ENCODE data around the gene PLEKHJ1.
A peak's percentile ranks its signal among the peaks of the same experiment; 100 is the strongest.

The PLEKHJ1 gene

DNA sequence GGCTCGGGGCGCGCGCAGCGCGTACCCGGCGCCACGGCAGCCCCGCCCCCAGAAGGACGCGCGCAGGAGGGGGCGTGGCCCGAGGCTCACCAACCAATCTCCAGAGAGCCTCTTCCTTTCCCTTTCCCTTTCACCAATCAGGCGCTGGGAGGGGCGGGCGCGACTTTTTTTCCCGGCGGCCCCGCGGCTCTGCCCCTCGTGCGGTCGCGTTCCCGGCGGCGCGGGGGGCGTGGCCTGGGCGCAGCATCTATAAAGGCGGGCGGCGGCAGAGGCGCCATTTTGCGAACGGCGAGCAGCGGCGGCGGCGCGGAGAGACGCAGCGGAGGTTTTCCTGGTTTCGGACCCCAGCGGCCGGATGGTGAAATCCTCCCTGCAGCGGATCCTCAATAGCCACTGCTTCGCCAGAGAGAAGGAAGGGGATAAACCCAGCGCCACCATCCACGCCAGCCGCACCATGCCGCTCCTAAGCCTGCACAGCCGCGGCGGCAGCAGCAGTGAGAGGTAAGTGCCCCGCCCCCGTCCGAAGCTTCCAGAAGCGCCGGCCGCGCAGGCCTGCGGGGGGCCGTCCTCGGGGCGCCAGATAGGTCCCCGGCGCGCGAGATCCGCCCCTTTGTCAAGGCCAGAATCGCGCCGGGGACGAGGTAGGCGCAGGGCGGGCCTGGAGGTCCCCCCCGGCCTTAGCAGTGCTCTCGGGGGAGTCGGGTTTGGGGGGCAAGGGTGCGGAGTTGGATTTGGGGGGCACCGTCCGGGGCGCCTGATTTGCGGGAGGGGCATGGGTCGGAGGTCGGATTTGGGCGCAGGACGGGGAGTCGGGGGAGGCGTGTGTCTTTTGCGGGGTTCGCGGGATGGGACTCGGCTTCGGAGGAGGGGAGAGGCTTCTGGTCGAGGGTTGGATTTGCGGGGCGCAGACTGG lies 33.4 kb upstream of the PLEKHJ1 start:
- DNase-seq, result peak; percentile 98

DNA sequence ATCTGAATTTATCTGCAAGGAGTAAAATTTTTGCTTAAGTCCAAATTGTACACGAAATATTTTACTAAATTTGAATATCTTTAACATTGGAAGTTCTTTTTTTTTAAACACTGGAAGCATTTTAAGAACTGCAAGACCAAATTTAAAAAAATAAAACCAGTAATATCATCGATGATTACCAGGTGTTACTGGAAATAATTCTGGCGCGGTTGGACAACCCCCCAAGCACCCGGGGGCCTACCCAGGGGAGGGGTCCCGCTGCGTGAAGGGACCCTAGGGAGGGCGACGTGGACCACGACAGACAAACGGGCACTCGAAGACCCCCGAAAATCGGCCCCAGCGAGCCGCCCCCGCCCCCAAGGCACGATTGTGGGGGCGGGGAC lies 32.7 kb upstream of the PLEKHJ1 start:
- no peak for DNase-seq

DNA sequence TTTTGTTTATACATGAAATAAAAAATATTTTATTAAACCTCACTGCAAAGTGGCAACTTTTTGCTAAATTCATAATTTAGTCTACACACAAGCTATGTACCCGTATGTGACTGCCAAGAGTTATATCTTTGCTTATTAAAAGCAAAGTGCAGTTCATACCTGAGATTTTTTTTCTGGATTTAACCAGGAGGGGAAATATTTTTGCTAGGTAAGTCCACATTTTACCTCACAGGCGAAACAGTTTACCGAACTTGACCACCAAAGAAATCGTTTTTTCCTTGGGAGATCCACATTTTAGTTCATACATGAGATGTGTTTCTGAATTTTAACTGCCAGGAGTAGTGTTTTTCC lies 32.3 kb upstream of the PLEKHJ1 start:
- DNase-seq, result no peak

DNA sequence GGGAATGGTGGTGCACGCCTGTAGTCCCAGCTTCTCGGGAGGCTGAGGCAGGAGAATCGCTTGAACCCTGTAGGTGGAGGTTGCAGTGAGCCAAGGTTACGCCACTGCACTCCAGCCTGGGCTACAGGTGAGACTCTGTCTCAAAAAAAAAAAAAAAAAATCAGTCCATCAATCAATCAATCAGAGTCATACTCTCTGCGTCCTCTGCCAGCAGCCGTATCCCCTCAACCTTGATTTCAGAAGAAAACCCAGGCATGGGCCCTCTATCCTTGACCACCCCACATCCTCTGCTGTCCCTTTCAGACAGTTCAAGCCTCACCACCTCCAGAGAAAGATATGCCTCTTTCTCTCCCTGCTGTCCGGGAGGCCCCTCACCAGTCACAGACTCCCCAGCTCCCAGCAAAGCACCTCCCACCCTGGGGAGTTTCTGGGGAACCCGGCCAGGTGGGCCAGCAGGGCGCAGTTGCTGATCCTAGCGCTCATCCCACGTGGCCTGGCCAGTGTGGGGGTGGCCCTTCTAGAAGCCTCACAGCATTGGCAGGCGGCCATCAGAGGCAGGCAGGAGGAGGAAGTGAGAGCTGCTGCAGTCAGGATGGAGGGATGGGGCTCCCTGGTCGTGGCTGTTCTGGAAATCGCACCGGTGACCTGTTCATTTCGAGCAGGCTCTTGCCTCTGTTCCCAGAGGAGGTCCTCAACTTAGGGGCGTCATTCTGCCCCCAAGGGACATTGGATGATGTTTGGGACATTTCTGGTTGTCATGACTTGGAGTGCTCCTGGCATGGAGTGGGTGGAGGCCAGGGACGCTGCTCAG lies 30.3 kb upstream of the PLEKHJ1 start:
- peak; percentile 61 for DNase-seq

DNA sequence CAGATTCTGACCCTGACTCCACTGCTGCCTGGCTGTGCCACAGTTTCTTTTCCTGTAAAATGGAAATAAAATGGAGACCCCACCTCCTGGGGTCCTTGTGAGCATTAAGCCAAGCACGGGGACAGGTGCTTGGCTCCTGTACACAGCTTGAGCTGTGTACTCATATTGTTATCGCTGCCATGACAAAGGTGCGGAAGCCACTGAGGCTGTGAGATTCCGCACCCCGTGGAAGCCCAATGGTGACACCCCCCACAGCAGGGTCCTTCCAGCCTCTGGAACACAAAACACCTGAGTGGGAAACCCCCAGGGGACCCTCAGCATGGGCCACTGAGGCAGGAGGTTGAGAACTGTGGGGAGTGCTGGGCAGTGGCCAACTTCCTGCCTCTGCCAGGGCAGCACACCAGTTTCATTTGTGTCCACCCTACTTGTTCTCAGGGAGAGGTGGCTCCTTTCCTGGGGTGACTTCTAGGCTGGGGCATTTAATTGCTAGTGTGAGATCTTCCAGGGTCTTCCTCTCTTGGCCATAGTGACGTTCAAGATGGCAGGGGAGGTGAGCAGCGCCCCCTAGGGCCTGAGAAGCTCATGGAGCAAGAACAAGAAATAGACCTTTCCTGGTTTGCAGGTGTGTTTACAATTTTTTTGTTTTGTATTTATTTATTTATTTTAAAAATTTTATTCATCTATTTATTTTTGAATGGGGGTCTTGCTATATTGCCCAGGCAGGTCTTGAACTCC lies 25.5 kb upstream of the PLEKHJ1 start:
- peak; percentile 42 for DNase-seq

DNA sequence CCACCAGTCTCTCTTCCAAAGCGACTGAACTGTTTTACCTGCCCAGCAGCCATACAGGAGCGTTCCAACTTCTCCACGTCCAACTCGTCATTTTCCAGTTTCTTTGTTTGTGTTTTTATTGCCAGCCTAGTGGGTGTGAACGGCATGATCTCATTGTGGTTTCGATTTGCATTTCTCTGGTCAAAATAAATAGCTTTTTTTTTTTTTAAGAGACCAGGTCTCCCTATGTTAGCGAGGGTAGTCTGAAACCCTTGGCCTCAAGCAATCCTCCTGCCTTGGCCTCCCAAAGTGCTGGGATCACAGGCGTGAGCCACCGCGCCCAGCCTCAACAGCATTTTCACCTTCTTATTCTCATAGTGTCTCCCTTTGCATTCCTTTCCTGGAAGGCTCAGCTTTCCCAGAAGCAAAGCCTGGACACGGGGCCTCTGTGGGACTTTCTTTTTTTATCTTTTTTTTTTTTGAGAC lies 24.2 kb upstream of the PLEKHJ1 start:
- no peak for DNase-seq

DNA sequence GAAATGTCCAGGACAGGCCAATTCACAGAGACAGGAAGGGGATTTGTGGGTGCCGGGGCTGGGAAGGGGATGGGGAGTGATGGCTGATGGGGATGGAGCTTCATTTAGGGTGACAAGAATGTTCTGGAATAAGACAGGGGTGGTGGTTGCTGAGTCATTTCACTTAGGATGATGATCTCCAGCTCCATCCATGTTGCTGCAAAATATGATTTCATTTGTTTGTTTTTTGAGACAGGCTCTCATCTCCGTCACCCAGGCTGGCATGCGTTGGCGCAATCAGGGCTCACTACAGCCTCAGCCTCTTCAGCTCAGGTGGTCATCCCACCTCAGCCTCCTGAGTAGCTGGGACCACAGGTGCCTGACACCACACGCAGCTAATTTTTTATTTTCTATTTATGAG lies 23.2 kb upstream of the PLEKHJ1 start:
- DNase-seq, result no peak

DNA sequence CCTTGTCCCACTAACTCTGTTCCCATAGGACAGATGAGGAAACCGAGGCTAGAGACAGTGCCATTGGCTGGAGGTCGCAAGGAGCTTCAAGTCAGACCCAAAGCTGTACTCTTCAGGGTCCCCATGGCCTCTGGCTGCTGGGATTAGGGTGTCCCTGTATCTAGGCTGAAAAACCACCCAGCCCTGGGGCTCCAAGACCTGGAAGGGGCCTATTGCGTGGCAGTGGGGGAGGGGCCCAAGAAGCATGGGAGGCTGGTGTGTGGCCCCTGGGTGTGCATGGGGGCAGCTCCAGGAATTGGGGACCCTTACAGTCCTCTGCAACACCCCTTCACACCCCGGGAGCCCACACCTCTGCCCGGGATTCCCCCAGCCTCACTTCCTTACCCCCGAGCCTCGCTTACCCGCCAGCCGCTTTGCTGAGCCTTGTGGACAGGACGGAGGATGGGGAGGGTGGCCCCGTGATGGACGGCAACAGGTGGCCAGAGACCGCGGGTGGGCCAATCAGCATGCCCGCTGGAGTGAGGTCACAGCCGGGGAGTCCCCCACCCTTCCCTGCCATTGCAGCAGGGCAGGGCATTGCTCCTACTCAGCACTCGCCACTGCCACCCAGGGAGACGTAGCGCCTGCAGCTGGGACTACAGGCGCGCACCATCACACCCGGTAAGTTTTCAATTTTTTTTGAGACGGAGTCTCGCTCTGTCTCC lies 20.0 kb upstream of the PLEKHJ1 start, which contains the start of gene JSRP1:
TSS of gene JSRP1 (minus strand) at position 436 of the 704 bp plus-strand sequence. CDS start 1,103 bp downstream, outside the sequence.
- DNase-seq, result peak; percentile 82

DNA sequence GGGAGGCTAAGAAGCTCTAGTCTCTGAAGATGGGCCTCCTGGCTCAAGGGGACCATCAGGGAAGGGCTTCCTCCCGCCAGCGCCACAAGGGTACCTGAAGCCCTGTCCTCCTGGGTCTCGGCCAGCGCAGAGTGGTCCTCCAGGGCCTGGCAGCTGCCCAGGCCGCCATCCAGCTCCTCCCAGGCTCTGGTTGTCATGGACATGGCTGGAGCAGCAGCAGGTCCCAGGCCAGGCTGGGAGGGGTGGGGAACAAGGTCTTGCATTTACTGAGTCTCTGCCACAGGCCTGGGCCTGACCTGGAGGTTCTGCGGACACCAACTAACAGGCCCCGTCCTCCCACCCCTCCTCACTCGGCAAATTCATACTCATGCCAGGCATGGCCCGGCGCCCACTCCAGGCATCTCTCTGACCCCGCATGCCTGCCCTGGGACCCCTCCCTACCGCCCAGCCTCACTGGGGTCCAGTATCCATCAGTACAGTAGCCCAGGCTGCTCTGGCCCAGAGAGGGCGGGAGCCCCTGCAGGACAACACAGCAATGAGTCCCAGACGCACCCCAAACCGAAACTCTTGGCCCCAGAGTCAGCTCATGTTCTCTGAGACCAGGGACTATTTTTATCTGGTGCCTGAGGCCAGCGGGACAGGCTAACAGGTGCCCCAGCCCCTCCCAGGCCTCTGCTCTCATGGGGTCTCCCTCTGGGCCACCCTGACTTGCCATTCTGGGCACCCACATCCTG lies 19.1 kb upstream of the PLEKHJ1 start:
- no peak for DNase-seq

DNA sequence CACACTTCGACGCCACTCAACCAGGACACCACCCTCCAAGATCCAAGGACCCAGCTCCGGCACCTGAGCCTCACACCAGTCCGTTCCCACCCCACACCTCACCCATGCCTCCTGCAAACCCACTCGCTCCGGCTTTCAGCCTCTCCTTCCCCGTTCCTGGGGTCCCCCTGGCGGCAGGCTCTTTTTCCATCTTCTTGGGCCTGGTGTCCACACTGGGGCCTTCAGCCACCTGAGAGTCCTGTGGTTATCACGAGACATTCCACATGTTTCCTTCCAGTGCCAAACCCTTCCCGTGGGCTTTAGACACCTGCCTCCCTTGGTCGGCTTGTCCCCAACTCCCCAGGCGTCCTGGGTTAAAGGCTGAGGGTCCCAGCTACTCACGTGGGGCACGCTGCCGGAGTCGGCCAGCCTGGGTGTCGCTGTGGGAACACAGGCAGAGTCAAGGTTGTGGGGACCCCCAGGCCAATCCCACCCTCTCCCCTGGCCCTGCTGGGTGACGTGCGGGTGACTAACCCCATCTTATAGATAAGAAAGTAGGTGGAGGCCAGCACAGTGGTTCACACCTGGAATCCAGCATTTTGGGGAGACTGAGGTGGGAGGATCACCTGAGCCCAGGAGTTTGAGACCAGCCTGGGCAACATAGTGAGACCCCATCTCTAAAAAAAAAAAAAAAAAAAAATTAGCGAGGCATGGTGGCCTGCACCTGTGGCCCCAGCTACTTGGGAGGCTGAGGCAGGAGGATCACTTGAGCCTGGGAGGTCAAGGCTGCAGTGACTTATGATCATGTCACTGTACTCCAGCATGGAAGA lies 18.1 kb upstream of the PLEKHJ1 start:
- no peak for DNase-seq

DNA sequence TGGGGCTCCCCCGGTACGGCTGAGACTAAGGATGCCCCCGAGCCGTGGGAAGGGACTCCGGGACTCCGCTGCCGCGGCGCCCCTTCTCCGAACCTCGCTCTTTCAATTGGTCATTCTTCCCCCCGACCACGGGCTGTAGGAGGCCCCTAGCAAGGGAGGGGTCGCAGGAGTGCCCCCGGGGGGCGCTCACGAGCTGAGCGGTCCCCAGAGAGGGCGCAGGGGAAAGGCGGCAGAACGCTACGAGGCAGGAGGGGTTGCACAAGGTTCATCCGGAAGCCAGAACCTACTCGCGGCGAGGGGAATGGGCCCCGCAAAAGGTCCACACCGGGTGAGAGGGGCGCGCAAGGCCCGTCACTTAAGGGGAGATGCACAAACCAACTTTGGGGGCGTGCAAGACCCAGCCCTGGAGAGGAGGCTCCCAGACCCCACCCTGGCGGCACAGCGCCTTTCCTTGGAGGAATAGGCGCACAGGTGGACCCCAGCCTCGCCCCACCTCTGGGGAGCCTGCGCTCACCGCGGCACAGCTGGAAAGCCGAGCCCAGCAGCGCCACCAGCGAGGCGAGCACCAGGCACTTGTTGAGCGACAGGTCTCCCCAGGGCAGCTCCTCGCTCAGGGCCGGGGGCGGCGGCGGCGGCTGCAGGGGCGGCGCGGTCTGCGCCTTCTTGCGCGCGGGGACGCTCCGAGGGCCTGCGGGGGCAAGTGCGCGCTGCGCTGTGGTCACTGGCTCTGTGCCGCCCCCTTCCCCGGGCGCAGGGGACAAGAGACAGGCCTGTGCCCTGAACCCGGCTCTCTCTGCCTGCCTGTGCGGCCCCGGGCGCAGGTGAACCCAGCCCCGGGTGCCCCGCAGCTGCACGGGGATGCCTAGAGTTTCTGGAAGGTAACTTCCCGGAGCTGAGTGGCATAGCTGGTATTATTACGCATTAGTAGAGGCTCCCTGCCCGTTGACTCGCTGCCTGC lies 17.3 kb upstream of the PLEKHJ1 start:
- DNase-seq, result peak; percentile 44

DNA sequence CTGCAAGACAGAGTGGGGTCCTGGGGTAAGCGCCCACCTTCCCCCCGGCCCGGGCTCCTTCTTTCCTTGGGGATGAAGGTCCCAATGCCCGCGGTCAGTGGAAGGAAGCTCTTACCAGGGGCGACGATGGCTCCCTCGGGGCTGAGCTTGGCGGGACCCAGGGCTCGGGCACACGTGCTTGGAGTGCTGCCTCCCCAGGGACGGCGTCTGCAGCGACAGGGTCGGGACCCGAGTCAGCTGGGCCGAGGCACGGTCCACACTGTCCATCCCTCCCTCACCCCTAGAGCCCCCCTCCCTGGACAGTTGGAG lies 16.6 kb upstream of the PLEKHJ1 start:
- no peak for DNase-seq

DNA sequence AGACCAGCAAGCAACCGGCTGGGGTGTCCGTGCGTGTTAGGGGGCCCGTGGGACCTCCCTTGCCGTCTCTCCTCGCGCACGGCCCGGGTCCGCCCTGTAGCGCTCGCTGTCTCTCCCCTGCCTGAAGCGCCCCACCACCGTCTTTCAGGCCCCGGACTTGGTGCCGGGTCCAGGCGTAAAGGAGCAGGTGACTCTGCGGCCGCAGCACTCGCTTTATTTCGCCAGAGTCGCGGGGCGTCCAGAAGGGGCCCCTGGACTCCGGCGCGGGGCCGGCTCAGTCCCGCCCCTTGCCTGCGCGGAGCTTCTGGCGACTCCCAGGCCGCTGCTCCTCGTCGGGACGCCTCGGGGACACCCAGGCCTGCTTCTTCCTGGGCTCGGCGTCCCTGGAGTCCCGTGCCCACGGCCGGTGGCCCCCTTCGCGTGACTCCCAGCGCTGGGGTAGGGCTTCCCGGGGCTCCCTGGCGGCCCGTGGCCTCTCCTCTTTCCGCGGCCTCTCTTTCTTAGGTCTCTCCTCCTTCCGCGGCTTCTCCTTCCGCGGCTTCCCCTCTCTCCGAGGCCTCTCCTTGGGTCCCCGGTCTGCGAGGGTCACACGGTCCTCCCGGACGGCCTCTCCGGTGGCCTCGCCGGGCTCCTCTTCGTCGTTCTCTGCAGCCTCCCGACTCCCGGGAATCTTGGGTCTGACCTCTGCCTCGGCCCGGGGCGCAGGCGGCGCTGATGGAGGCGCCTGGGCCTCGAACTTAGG lies 16.1 kb upstream of the PLEKHJ1 start:
- DNase-seq, result no peak

DNA sequence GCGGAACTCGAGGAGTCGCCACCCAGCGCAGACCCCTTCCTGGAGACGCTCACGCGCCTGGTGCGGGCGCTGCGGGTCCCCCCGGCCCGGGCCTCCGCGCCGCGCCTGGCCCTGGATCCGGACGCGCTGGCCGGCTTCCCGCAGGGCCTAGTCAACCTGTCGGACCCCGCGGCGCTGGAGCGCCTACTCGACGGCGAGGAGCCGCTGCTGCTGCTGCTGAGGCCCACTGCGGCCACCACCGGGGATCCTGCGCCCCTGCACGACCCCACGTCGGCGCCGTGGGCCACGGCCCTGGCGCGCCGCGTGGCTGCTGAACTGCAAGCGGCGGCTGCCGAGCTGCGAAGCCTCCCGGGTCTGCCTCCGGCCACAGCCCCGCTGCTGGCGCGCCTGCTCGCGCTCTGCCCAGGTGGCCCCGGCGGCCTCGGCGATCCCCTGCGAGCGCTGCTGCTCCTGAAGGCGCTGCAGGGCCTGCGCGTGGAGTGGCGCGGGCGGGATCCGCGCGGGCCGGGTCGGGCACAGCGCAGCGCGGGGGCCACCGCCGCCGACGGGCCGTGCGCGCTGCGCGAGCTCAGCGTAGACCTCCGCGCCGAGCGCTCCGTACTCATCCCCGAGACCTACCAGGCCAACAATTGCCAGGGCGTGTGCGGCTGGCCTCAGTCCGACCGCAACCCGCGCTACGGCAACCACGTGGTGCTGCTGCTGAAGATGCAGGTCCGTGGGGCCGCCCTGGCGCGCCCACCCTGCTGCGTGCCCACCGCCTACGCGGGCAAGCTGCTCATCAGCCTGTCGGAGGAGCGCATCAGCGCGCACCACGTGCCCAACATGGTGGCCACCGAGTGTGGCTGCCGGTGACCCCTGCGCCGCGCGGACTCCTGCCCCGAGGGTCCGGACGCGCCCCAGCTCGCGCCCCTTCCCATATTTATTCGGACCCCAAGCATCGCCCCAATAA lies 15.3 kb upstream of the PLEKHJ1 start:
- DNase-seq, result no peak

DNA sequence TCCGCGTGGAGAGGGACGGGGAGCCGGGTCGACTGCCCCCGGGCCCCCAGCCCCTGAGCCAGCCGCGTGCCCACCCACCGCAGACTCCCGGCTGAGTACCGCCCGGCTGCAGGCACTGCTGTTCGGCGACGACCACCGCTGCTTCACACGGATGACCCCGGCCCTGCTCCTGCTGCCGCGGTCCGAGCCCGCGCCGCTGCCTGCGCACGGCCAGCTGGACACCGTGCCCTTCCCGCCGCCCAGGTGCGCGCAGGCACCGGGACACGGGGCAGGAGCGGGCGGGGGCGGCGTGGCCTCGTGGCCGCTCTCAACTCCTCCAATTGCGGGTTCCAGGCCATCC lies 14.6 kb upstream of the PLEKHJ1 start:
- DNase-seq, result no peak

DNA sequence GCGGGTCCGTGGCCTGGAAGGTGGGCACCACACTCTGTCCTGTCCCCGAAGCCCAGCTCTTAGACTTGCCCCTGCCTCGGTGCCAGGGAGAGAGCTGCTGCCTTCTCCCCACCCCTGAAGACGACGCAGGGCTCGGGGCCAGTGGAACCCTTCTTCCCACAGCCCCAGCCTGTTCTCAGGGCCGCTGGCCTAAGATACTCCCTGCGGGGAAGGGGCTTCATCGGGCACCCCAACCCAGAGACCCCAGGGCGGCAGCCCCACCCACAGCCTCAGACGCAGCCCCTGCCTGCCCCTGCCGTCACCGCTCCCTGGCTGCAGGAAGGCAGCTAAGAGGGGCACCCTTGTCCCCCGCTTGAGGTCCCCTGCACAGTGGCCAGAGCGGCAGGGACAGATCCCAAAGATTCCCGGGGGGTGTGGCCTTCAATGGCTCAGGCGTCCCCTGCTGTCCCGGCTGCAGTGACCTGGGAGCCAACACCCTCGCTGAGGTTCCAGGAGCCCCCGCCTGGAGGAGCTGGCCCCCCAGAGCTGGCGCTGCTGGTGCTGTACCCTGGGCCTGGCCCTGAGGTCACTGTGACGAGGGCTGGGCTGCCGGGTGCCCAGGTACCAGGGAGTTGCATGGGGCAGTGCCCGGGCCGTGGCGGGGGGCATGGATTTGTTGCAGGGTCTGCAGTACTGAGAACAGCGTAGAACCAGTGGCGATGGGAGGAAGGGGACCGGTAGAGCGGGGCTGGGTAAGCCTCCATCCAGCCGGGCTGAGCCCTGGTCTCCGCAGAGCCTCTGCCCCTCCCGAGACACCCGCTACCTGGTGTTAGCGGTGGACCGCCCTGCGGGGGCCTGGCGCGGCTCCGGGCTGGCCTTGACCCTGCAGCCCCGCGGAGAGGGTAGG lies 14.0 kb upstream of the PLEKHJ1 start:
- DNase-seq, result no peak
